ENCODE measurements around the gene RBMY1A1.
"Not testable (repeated sequence)": the region's sequence is repeated elsewhere in the genome, so short reads cannot be mapped to it uniquely, and the experiment has no call there.

RBMY1A1 gene

GRCh38 chrY:21534579-21534978 is at the start of gene RBMY1A1:
TSS of gene RBMY1A1 (plus strand) at chrY:21534879. CDS start at chrY:21536892, 2,013 bp downstream.
- DNase-seq (ENCODE audit: low read depth in 2 of 2), result not testable (repeated sequence)

DNA sequence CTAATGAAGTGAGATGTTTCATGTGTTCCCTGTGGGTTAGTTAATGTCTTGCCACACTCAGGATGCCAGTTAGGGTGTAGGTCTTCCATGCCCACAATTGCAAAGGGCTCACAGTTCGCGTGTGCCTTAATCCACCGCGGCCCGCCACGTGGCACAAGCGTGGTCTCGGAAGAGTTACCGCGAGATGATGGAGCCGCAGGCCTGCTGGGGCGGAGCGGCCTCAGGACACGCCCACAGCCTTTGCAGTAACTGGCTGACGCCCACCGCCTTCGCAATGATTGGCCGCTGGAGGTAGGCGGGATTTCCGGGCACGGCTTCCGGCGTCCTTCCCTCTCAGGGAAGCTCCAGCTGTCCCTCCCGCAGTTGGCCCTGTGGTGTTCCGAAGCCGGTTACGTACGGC is 23.6 kb upstream of the RBMY1A1 start, which contains the start of gene RBMY1B:
TSS of gene RBMY1B (plus strand) at position 301 of the 400 bp plus-strand sequence. CDS start 2,013 bp downstream, outside the sequence.
- DNase-seq (ENCODE audit: low read depth in 2 of 2), result not testable (repeated sequence)

DNA sequence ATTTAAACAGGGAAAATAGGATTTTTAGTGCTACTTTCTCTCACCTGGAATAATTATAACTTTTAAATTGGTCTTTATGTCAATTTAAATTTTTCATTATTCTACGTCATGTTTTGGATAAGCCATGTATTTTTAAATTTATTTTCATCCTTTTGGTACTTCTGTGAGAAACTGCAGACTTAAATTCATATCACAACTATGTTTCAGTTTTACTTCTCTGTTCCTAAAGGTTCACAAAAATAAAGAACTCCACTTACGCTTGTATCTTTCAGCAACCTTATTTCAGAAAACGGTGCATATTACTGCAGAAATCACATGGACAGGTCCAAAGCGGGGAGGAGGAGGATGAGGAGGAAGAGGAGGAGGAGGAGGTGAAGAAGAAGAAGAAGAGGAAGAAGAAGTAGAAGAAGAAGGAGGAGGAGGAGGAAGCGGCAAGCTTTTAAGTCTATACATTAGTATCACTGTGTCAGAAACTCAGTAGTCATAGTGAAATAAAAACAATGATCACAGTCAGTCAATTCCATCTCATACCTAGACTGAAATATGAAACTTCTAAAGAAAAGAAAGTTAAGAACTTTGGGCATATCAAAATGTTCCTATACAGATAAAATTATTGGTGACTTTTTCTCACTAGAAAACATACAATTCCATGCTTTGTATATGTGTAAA is 24.8 kb downstream of the RBMY1A1 start:
- DNase-seq (ENCODE audit: low read depth in 2 of 2), result not testable (repeated sequence)

DNA sequence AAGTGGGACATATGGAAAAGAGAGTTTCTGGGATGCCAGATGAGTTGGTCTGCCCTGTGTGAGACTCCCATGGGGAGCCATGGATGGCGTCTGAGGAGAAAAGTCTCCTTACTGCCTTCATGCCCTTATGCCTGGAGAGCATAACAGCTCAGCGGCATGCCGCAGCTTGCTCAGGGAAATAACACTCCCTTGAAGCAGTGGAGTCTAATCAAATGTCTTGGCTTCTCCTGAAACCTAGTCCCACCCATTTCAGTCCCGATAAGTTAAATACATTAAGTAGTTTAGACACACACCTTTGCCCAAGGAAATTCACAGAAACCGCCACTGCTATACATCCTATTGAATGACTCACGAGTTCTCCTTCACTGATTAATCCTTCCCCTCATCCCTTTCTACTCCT is 50.8 kb downstream of the RBMY1A1 start:
- DNase-seq (ENCODE audit: low read depth in 2 of 2), result no peak

GRCh38 chrY:21586454-21586853 is 51.8 kb downstream of the RBMY1A1 start:
- not testable (repeated sequence) for DNase-seq (ENCODE audit: low read depth in 2 of 2)

DNA sequence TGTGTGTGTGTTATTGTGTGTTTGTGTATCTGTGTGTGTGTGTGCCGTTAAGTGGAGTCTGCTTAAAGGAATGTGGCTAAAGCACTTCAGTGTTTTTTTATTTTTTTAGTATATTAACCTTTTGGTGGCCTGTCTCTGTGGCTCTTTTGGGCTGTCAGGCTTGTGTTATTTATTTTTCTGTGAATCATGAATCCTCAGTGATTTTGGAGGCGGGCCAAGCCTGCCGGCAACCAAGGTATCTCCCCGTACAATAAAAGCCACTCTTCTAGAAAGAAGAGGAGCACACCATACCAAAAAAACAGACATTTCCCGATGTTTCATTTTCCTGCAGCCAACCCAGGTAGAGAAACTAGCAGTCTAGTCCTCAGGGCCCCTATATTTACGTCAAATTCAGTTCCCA is 57.4 kb downstream of the RBMY1A1 start:
- no peak for DNase-seq (ENCODE audit: low read depth in 2 of 2)

GRCh38 chrY:21596287-21596686 is 61.6 kb downstream of the RBMY1A1 start:
- not testable (repeated sequence) for DNase-seq (ENCODE audit: low read depth in 2 of 2)

Data from stimulated activated CD4-positive, alpha-beta T cell treated with anti-CD3 and anti-CD28 coated beads, Interleukin-4, amount 100 ng/mL, for 48 hours (primary cell).